HG03378 (cell line): ENCODE results near the gene MUC4.
"Not testable (repeated sequence)": the region's sequence is repeated elsewhere in the genome, so short reads cannot be mapped to it uniquely, and the experiment has no call there.

Experiments used
- ATAC-seq: cut with Tn5 transposase; IDR thresholded peaks from one replicate; pipeline ENCODE4 v1.9.1; 2021; ENCODE audit warnings: mild to moderate bottlenecking, moderate library complexity; ENCODE audit not compliant: unreplicated experiment

Gene MUC4

GRCh38 chr3:195720831-195721506, 90.8 kb downstream of the MUC4 start, which contains the start of gene MUC20:
TSS of gene MUC20 (plus strand) at chr3:195720978. CDS start at chr3:195721008, 30 bp downstream.
- ATAC-seq: not testable (repeated sequence)

- ATAC-seq: not testable (repeated sequence)
Observed at GRCh38 chr3:195719514-195720254, 92.0 kb downstream of the MUC4 start.

GRCh38 chr3:195718477-195718984, 93.2 kb downstream of the MUC4 start:
- no peak for ATAC-seq

- ATAC-seq: no peak
Observed at GRCh38 chr3:195717852-195718476, 93.8 kb downstream of the MUC4 start.

- ATAC-seq: no peak
Observed at GRCh38 chr3:195717416-195717815, 94.3 kb downstream of the MUC4 start.

- ATAC-seq: no peak
Observed at GRCh38 chr3:195715583-195716266, 96.0 kb downstream of the MUC4 start.

GRCh38 chr3:195715134-195715533, 96.6 kb downstream of the MUC4 start:
- no peak for ATAC-seq

GRCh38 chr3:195714380-195715011, 97.2 kb downstream of the MUC4 start:
- ATAC-seq: no peak

GRCh38 chr3:195713150-195713549, 98.6 kb downstream of the MUC4 start:
- ATAC-seq: not testable (repeated sequence)

GRCh38 chr3:195712535-195712910, 99.2 kb downstream of the MUC4 start:
- ATAC-seq: not testable (repeated sequence)

GRCh38 chr3:195711813-195712534, 99.8 kb downstream of the MUC4 start:
- no peak for ATAC-seq

- not testable (repeated sequence) for ATAC-seq
Observed at GRCh38 chr3:195711091-195711812, 100.5 kb downstream of the MUC4 start.

GRCh38 chr3:195710126-195710905, 101.4 kb downstream of the MUC4 start:
- ATAC-seq: not testable (repeated sequence)

- no peak for ATAC-seq
Observed at GRCh38 chr3:195709676-195710085, 102.0 kb downstream of the MUC4 start.

- ATAC-seq: no peak
Observed at GRCh38 chr3:195708626-195709481, 102.9 kb downstream of the MUC4 start.

GRCh38 chr3:195708061-195708460, 103.7 kb downstream of the MUC4 start:
- ATAC-seq: no peak
